ENCODE results near the gene RAVER2.

RAVER2 gene

DNA sequence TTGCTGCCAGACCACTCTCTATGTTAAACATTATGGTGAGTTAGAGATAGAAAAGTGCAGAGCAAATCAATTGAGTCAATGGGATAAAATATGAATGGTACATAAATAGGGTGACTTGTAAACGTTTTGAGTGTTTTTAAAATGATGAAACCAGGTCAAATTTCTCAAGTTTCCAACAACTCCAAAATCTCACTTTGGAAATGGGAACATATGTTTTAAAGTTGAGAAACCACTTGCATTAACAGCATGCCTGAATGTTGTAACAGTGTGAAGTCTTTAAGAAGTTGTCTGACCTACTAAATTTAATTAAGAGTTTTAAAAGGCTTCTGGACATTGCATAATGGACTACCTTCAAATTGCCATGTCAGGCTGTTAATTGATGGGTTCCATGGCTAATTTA is 33.6 kb upstream of the RAVER2 start:
- no peaks in the 10 kb centered on the region for H3K79me1 ChIP-seq (replicated peaks; ENCODE audit: low read length, poor library complexity, severe bottlenecking)
- no peak overlapping the region for H2BK15ac ChIP-seq (ENCODE audit: low read depth, poor library complexity, severe bottlenecking)
- DNase-seq: no peak
- no peaks in the 10 kb centered on the region for H3K36me3 ChIP-seq (ENCODE audit: control insufficient read depth in 1 of 2, insufficient read depth in 2 of 2, low read depth in 1 of 2, low read length in 2 of 2)
- no peak overlapping the region for H2BK120ac ChIP-seq (ENCODE audit: low read depth, low read length)
- H2BK5ac ChIP-seq (ENCODE audit: low read depth, low read length, poor library complexity, severe bottlenecking): no peak overlapping the region
- H3K23ac ChIP-seq (ENCODE audit: low read length in 2 of 2): no peak overlapping the region
- H3K18ac ChIP-seq (ENCODE audit: low read depth in 1 of 2, low read length in 2 of 2): no peak overlapping the region
- no peak overlapping the region for H2BK12ac ChIP-seq (ENCODE audit: low read length in 2 of 2)
- no peaks in the 10 kb centered on the region for H3K9me3 ChIP-seq (ENCODE audit: control insufficient read depth, low read length)
- H3K27ac ChIP-seq (ENCODE audit: low read length, poor library complexity, severe bottlenecking): no peak overlapping the region
- H4K8ac ChIP-seq (ENCODE audit: low read length): no peak overlapping the region
- no peak overlapping the region for H2AK5ac ChIP-seq (ENCODE audit: low read length, severe bottlenecking)
- WGBS: 29% methylated on average over 1 of the region's 1 CpG
- no peaks in the 10 kb centered on the region for H3K4me1 ChIP-seq (ENCODE audit: control insufficient read depth, insufficient read depth, low read depth, low read length)
- no peak overlapping the region for H3K14ac ChIP-seq (ENCODE audit: low read length in 2 of 2)
- H3K4me2 ChIP-seq (ENCODE audit: low read length, poor library complexity, severe bottlenecking): no peak overlapping the region
- H4K91ac ChIP-seq (ENCODE audit: low read length): no peak overlapping the region
- H3K4ac ChIP-seq (ENCODE audit: low read depth in 1 of 2, low read length in 2 of 2): no peak overlapping the region
- no peak overlapping the region for H2AFZ ChIP-seq (ENCODE audit: low read depth, low read length)
- H3K4me3 ChIP-seq (ENCODE audit: insufficient read depth in 1 of 2, low read depth in 1 of 2, low read length in 2 of 2): no peak overlapping the region
- peaks cover 0 to 4% of the 10 kb centered on the region in 2 experiments for H3K27me3 ChIP-seq (ENCODE audit: control insufficient read depth in 1 of 2, insufficient read depth in 1 of 2, low read length in 2 of 2)
- no peak overlapping the region for H3K9ac ChIP-seq (ENCODE audit: low read length)

DNA sequence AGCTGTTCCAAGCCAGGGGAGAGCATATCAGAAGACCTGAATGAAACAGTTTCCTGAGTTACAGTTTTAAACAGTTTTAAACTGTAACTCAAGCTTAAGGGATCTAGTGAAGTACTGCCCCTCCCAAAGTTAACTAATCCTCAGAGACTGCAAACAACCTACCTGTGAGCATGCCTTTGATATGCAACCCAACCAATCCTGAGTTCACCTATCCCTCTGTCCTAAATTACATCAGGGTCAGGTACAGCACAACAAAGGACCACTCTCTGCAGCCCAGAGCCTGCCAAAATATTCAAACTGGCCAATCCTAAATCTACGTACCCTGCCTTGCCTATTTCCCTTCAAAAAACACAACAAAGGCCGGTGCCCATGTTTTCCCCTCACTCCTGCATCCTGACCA is 32.8 kb upstream of the RAVER2 start:
- Histone ChIP-seq H3K27me3 (ENCODE audit: control insufficient read depth in 1 of 2, insufficient read depth in 1 of 2, low read length in 2 of 2) (peaks cover 0 to 4% of the 10 kb centered on the region in 2 experiments), H4K8ac (ENCODE audit: low read length) (no peak overlapping the region), H3K4me3 (ENCODE audit: insufficient read depth in 1 of 2, low read depth in 1 of 2, low read length in 2 of 2) (no peak overlapping the region), H3K23ac (ENCODE audit: low read length in 2 of 2) (no peak overlapping the region), H3K27ac (ENCODE audit: low read length, poor library complexity, severe bottlenecking) (no peak overlapping the region), H2BK120ac (ENCODE audit: low read depth, low read length) (no peak overlapping the region), H4K91ac (ENCODE audit: low read length) (no peak overlapping the region), H3K4ac (ENCODE audit: low read depth in 1 of 2, low read length in 2 of 2) (no peak overlapping the region), H2AK5ac (ENCODE audit: low read length, severe bottlenecking) (no peak overlapping the region), H2BK5ac (ENCODE audit: low read depth, low read length, poor library complexity, severe bottlenecking) (no peak overlapping the region), H3K9me3 (ENCODE audit: control insufficient read depth, low read length) (no peaks in the 10 kb centered on the region), H3K4me2 (ENCODE audit: low read length, poor library complexity, severe bottlenecking) (no peak overlapping the region), H3K4me1 (ENCODE audit: control insufficient read depth, insufficient read depth, low read depth, low read length) (no peaks in the 10 kb centered on the region), H2BK15ac (ENCODE audit: low read depth, poor library complexity, severe bottlenecking) (no peak overlapping the region), H3K18ac (ENCODE audit: low read depth in 1 of 2, low read length in 2 of 2) (no peak overlapping the region), H3K79me1 (replicated peaks; ENCODE audit: low read length, poor library complexity, severe bottlenecking) (no peaks in the 10 kb centered on the region), H3K36me3 (ENCODE audit: control insufficient read depth in 1 of 2, insufficient read depth in 2 of 2, low read depth in 1 of 2, low read length in 2 of 2) (no peaks in the 10 kb centered on the region), H2BK12ac (ENCODE audit: low read length in 2 of 2) (no peak overlapping the region), H3K9ac (ENCODE audit: low read length) (no peak overlapping the region), H2AFZ (ENCODE audit: low read depth, low read length) (no peak overlapping the region), H3K14ac (ENCODE audit: low read length in 2 of 2) (no peak overlapping the region)
- WGBS: 62% methylated on average over 2 of the region's 2 CpGs
- no peak for DNase-seq

DNA sequence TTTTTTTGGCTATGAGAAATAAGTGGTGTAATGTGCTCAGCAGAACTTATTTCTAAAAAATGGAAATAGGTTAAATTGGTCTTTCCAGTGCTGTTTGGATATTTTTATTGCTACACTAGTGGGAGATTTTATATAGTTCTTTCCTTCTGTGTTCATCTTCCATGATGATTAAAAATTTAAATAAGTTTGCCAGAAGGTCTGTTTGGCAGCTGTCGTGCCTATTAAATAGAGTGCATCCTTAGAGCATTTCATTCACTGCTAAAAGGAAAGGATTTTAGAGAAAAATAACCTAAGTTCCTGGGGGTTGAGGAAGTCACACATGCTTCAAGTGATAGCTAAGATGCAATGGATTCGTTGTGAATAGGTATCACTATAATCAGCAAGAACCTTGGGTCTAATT is 29.7 kb upstream of the RAVER2 start:
- H3K79me1 ChIP-seq (replicated peaks; ENCODE audit: low read length, poor library complexity, severe bottlenecking): no peaks in the 10 kb centered on the region
- 92% methylated on average over 2 of the region's 2 CpGs for WGBS
- no peak overlapping the region for H2AFZ ChIP-seq (ENCODE audit: low read depth, low read length)
- no peak overlapping the region for H4K91ac ChIP-seq (ENCODE audit: low read length)
- no peaks in the 10 kb centered on the region for H3K36me3 ChIP-seq (ENCODE audit: control insufficient read depth in 1 of 2, insufficient read depth in 2 of 2, low read depth in 1 of 2, low read length in 2 of 2)
- no peak overlapping the region for H3K18ac ChIP-seq (ENCODE audit: low read depth in 1 of 2, low read length in 2 of 2)
- no peak overlapping the region for H2AK5ac ChIP-seq (ENCODE audit: low read length, severe bottlenecking)
- H4K8ac ChIP-seq (ENCODE audit: low read length): no peak overlapping the region
- H3K23ac ChIP-seq (ENCODE audit: low read length in 2 of 2): no peak overlapping the region
- no peak overlapping the region for H2BK120ac ChIP-seq (ENCODE audit: low read depth, low read length)
- peaks cover 3% of the 10 kb centered on the region for H3K9me3 ChIP-seq (ENCODE audit: control insufficient read depth, low read length)
- no peak overlapping the region for H3K4me3 ChIP-seq (ENCODE audit: insufficient read depth in 1 of 2, low read depth in 1 of 2, low read length in 2 of 2)
- H3K4me1 ChIP-seq (ENCODE audit: control insufficient read depth, insufficient read depth, low read depth, low read length): no peaks in the 10 kb centered on the region
- H2BK5ac ChIP-seq (ENCODE audit: low read depth, low read length, poor library complexity, severe bottlenecking): no peak overlapping the region
- H3K14ac ChIP-seq (ENCODE audit: low read length in 2 of 2): no peak overlapping the region
- no peak overlapping the region for H3K9ac ChIP-seq (ENCODE audit: low read length)
- H3K4me2 ChIP-seq (ENCODE audit: low read length, poor library complexity, severe bottlenecking): no peak overlapping the region
- peaks cover 0 to 5% of the 10 kb centered on the region in 2 experiments for H3K27me3 ChIP-seq (ENCODE audit: control insufficient read depth in 1 of 2, insufficient read depth in 1 of 2, low read length in 2 of 2)
- no peak for DNase-seq
- no peak overlapping the region for H2BK12ac ChIP-seq (ENCODE audit: low read length in 2 of 2)
- no peak overlapping the region for H3K27ac ChIP-seq (ENCODE audit: low read length, poor library complexity, severe bottlenecking)
- no peak overlapping the region for H2BK15ac ChIP-seq (ENCODE audit: low read depth, poor library complexity, severe bottlenecking)
- no peak overlapping the region for H3K4ac ChIP-seq (ENCODE audit: low read depth in 1 of 2, low read length in 2 of 2)

DNA sequence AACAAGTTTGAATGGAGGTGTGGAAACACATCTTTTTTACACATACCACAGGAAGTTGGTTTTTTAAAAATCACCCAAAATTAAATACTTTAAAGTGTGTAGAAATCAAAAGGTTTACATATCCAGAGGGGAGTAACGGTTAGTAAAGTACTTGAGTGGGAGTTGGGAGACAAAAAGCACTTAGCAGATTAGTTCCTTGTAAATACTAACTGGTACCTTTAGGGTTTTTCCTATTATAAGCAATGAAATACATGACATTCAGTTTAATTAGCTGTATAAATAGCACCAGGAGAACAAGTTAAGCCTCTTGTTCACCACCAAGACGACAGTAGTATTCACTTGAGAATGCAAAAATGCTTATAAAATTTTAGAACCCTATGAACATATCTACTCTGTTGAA is 23.7 kb upstream of the RAVER2 start:
- Histone ChIP-seq H3K18ac (ENCODE audit: low read depth in 1 of 2, low read length in 2 of 2) (no peak overlapping the region), H4K8ac (ENCODE audit: low read length) (no peak overlapping the region), H2AK5ac (ENCODE audit: low read length, severe bottlenecking) (no peak overlapping the region), H3K9me3 (ENCODE audit: control insufficient read depth, low read length) (peaks cover 3% of the 10 kb centered on the region), H3K4me1 (ENCODE audit: control insufficient read depth, insufficient read depth, low read depth, low read length) (no peaks in the 10 kb centered on the region), H3K27me3 (ENCODE audit: control insufficient read depth in 1 of 2, insufficient read depth in 1 of 2, low read length in 2 of 2) (peaks cover 19 to 29% of the 10 kb centered on the region in 2 experiments), H3K4me2 (ENCODE audit: low read length, poor library complexity, severe bottlenecking) (no peak overlapping the region), H3K14ac (ENCODE audit: low read length in 2 of 2) (no peak overlapping the region), H3K79me1 (replicated peaks; ENCODE audit: low read length, poor library complexity, severe bottlenecking) (no peaks in the 10 kb centered on the region), H2AFZ (ENCODE audit: low read depth, low read length) (no peak overlapping the region), H3K23ac (ENCODE audit: low read length in 2 of 2) (no peak overlapping the region), H2BK15ac (ENCODE audit: low read depth, poor library complexity, severe bottlenecking) (no peak overlapping the region), H3K9ac (ENCODE audit: low read length) (no peak overlapping the region), H2BK120ac (ENCODE audit: low read depth, low read length) (no peak overlapping the region), H4K91ac (ENCODE audit: low read length) (no peak overlapping the region), H3K4me3 (ENCODE audit: insufficient read depth in 1 of 2, low read depth in 1 of 2, low read length in 2 of 2) (no peak overlapping the region), H3K36me3 (ENCODE audit: control insufficient read depth in 1 of 2, insufficient read depth in 2 of 2, low read depth in 1 of 2, low read length in 2 of 2) (no peaks in the 10 kb centered on the region), H3K27ac (ENCODE audit: low read length, poor library complexity, severe bottlenecking) (no peak overlapping the region), H3K4ac (ENCODE audit: low read depth in 1 of 2, low read length in 2 of 2) (no peak overlapping the region), H2BK12ac (ENCODE audit: low read length in 2 of 2) (no peak overlapping the region), H2BK5ac (ENCODE audit: low read depth, low read length, poor library complexity, severe bottlenecking) (no peak overlapping the region)
- 68% methylated on average over 1 of the region's 2 CpGs for WGBS
- no peak for DNase-seq

Measured in mesenchymal stem cell (in vitro differentiated cells and primary cell).